DMS 273 (cell line): ENCODE data around the gene E2F8.
A peak's percentile ranks its signal among the peaks of the same experiment; 100 is the strongest.

Source experiments
- DNase-seq: peaks from one replicate; lab custom pipeline; 2025; ENCODE audit not compliant: unreplicated experiment; lab: John Stamatoyannopoulos, UW

The E2F8 gene

DNA sequence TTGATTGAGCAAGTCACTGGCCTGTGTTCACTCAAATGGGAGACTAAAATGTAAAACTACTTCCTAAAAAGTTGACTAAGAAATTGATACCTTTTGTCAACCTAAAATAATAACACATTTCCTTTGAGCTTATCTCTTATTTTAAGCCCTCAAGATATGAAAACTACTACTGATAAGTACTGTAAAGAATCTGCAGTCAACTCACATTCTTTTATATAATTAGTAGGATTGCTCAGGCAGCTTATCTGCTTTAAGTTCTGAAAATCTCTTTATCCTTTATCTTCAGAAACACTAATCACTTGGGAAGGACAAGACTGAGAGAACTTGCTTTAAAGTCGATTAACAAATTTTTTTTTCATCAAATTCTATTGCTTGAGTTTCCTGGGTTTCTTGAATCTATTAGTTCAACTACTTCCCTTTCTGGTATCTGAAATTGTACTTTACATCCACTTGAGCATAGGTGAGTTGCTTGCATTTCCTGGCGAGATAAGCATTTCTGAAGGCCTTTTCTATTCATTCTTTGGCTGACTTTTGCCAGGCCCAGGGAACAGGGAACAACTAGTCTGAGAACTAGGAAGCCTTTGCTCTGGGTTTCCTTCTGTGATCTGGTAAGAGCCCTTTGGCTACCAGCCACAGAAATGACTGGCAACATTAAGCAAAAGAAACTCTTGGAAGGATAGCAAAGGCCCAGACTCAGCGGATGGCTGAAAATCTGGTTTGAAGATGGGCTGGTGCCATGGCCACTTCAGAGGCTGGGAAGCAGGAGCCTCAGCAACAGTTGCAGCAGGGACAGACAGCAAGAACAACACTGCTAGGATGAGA lies 19.6 kb downstream of the E2F8 start:
- DNase-seq, result no peak

GRCh38 chr11:19218786-19219460 lies 21.8 kb downstream of the E2F8 start:
- DNase-seq, result peak; percentile 5

DNA sequence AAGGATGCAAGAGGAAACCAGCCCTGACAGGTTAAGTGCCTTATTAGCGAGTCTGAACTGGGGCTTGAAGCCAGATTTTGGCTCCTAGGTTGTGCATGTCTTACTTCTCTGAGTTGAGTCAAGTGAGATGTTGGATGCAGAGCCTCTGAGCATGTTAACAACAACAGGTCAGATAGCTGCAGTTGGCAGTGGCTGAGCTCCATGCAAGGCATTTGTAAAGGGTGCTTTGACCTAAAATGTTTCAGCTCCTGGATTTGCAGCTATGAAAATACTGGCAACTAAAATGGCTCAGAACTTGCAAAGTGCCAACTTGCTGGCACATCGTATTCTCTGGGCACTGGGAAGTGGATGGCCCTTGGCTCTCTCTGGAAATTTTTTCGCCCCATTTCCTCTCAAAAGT lies 22.5 kb downstream of the E2F8 start:
- no peak for DNase-seq

GRCh38 chr11:19216709-19217374 lies 23.9 kb downstream of the E2F8 start:
- no peak for DNase-seq

DNA sequence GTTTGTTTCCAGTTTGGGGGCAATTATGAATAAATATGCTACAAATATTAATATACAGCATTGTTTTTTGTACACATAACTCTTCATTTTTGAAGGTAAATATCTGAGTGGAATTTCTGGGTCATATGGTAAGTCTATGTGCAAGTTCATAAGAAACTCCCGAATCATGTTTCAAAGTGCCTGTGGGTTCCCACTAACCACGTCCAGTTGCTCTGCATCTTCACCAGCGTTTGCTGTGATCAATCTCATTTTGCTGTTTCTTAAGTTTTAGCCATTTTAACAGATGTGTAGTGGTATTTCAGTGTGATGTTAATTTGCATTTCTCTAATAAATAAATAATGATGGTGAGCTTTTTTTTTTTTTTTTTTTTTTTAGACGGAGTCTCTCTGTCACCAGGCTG lies 24.7 kb downstream of the E2F8 start:
- no peak for DNase-seq

DNA sequence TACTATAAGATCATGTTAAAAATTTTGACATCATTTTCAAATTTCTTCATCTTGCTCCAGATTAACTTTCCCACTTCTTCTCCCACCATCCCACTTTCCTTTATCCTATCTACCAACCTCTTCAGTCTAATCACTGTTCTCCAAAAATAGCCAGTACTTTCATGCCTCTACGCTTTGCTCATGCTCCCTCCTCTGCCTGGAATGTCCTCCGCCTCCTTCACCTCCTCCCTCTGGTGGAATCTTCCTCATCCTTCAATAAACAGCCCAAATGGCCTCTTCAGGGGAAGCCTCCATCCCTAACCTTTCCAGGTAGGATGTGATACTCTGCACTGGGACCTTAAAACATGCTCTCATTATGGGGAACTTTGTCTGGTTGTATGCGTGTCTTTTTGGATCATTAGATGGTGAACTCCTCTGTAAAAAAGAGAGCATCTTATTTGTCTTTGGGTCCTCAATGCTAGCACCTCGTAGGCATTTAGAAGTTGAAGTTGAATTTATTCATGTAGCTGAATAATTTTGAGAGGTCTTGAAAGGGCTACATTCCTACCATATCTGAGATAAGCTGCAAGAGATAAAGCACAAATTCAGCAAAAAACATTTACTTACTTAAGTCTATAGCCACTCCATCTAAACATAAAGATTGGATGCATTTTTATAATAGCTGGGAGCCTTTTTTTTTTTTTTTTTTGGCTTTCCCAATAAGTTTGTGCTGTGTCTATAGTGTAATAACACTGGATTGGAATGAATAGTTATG lies 31.0 kb downstream of the E2F8 start:
- DNase-seq, result no peak

DNA sequence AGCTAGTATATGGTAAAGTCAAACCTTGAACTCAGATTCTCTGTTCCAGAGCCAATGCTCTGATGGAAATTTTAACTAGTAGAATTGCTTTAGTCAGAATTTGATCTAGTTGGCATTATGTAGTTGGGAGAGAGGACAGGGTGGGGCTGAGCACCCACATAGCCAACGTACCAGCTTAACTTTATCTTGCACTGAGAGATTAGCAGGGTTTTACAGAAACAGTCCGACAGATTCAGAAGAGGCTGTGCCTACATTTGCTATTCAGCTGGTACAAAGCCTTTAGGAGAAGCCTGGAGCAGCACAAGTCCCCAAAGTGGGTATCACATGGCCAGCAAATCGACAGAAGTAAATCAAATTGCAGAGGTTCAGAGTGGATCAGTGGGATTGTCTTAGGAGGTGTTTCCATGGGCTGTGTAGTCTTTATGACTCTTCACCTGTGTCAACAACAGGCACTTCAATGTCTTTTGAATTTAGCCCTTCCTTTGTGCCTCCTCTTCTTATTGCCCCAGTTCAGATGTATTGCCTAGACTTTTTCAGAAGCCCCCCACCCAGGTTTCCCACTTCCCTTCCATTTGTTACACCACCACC lies 31.7 kb downstream of the E2F8 start:
- no peak for DNase-seq

DNA sequence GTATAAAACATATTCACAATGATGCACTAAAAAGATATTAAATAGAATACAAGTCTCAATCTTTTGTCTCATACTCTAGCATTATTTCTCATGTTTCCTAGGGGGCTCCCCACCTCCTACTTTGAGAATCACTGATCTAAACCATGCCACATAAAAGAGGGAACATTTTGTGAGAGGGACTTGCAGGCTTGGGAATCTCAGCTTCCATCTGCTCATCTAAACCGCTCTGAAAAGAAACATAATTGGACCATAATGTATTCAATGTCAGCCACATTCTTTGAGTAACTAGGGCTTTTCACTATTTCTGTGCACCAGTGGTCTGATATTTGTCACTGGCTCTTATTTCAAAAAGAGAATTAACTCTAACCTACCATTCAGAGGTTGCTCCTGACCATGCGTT lies 32.6 kb downstream of the E2F8 start:
- DNase-seq, result no peak

- no peak for DNase-seq
Observed at GRCh38 chr11:19204836-19205235, 35.9 kb downstream of the E2F8 start.

DNA sequence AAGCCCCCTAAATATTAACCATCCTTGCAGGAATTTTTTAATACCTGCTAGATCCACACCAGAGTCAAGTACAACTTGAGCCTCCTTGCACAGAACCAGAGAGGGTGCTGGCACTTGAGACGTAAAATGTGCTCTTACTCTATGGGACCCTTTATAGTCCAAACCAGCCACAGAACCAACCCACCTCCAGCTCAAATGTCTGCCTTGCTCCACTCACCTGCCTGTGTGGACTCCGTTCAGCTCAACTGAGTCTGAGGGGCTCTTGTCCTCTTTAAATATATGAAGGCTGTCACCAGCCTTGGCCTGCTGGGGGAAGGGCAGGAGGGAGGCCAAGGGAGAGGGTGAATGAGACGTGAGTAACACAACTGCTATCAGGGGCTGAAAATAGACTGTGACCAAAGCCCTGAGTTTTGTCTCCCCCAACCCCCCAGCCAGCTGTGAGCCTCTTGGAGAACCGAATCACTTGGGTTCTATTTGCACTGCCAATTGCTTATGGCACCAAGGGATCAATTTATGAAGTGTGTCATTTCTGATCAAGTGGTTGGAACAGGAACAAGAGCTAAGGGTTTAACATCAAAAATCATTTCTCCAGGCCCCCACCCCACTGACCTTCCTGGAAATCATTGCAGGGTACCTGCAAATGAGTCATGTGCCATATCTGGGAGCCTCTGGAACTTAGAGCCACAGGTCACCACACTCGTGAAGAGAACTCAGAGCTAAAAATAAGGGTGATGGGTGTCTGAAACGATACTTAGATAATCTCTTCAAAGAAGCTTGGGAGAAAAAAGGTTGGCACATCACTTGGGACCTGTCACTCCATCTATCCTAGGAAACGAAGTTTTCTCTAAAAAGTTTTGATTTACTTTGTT lies 38.8 kb downstream of the E2F8 start, which contains the start of gene CSRP3:
Gene CSRP3, minus strand, starts transcription at position 247 of the 869 bp plus-strand sequence. CDS start 9,535 bp downstream, outside the sequence.
- DNase-seq, result no peak

- DNase-seq, result no peak
Observed at GRCh38 chr11:19200410-19201201, 40.1 kb downstream of the E2F8 start.

- DNase-seq, result no peak
Observed at GRCh38 chr11:19199771-19200170, 41.0 kb downstream of the E2F8 start.

GRCh38 chr11:19199048-19199447 lies 41.7 kb downstream of the E2F8 start:
- no peak for DNase-seq

GRCh38 chr11:19196432-19196831 lies 44.3 kb downstream of the E2F8 start:
- no peak for DNase-seq

DNA sequence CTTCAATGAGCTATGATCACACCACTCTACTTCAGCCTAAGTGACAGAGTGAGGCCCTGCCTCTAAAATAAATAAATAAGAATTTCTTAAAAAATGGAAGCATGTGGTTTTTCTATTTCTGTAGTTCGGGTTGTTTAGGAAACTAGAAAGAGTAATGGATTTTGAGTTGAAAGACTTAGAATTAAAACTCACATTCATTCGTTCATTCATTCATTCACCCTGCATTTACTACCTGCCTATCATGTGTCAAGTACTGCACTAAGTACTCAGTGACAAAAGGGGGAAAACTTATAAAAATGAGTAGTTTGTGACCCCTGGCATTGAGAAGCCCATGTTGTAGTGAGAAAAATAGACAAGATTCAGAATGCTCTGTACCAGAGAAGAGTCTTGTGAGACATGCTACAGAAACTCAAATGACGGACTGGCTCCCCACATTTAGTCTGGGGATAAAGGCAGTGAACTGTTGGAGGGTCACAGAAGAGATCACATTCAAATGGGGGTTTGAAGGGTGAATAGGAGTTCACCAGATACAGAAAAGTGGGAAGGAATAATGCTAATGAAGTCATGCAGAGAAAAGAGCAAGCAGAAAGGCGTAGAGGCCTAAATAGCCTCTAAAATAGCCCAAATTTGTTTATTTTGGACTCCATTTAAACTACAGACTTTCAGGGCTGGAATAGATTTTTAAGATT lies 46.0 kb downstream of the E2F8 start:
- no peak for DNase-seq

DNA sequence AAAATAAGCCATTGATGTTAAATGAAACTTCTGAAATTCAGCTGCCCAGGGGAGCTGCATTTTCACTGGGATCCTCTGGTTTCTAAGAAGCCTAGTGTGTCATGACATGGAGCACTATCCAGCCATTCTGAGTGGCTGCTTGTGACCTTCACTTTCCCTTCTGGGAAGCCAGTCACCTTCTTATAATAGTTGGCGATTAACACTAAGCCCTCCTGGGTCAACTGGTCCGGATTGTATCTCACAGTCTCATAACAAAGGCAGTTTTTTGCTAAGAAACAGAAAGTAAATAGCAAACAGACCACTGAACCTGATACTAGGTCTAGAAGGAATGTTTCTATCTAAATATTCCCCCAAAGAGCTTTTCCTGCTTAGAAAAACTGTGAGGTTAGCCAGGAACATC lies 46.8 kb downstream of the E2F8 start:
- no peak for DNase-seq

DNA sequence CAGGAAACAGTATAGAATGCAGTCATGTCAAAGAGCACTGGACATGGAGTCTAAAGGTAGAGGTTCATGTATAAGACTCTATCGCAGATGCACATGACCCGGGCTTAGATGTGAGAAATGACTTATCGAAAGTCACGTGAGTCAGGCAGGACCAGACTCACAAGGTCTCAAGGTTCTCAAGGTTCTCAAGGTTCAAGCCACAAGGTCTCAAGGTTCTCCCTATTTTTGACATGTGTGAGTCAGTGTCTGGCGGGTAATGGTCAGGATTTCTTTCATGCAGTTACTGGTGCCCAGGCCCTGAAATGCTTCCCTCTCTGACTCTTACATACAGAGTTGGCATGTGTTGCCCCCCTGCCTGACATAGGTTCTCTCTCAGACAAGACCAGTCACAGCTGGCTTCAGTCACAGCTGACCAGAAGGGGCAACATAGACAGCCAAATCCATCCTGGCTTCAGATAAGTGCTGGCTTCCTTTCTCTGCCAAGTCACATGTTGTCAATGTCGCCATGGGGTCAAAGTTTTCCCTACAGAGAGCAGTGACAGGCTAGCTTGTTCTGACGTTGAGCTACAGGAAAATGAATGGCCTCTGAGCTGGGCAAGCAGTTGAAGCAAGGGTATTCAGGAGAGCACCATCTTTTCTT lies 49.1 kb downstream of the E2F8 start:
- DNase-seq, result no peak

DNA sequence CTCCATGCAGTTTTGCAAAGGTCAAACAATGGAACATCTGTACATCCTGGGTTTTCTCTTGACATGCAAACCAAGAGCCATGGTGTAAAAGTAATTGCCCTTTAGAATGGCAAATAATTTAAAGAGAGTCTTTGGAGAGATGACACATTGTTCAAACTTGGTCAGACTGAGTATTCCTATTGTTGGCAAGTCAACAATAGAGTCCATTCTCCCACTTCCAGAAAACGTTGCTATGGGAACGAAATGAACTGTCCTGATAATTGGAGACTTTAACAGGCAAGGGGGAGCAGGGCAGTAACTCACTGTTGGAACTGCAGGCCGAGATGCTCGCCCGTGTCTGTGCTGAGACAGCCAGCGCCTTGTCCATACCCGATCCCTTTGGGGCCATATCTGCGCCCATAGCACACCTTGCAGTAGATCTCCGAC lies 52.9 kb downstream of the E2F8 start:
- no peak for DNase-seq
